ENCODE measurements around the gene NOTCH1. TPM values are rescaled to one million over a fixed set of nuclear protein-coding genes. Genes with fewer than 3 reads are reported as not detected.

The NOTCH1 gene
- total RNA-seq, 2 experiments from 2014 or later: 70.0 to 79.4 TPM

DNA sequence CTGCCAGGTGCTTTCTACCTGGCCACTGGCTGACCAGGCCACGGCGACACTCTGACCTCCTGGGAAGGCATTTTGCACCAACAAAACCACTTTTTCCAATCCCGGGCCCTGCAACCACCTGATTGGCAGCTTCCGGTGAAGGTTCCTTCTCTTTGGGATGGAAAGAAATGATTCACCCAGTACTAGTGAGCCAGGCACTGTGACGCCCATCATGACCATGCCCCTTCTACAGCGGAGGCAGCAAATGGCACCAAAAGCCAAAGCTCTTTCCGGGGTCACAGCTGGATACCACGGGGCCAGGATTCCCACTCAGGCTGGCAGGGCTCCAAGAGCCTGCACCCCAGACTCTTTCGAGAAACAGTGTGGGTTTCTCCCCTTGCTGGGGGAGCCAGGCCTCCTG lies 4.7 kb downstream of the NOTCH1 start:
- H3K9me3 Mint-ChIP-seq (ENCODE audit: low read depth): no peaks in the 10 kb centered on the region
- peak overlapping the region; percentile 99 for H3K27ac Mint-ChIP-seq
- intact Hi-C loops (cut with DNase I, micrococcal nuclease): no loop called here
- CTCF ChIA-PET: interaction anchor here (2.8 to 3.6 kb wide), 2 partner anchors 12 to 56 kb away, joined by 14 read pairs; no protein-coding TSS in a partner anchor
- H3K27me3 Mint-ChIP-seq: no peaks in the 10 kb centered on the region
- ATAC-seq: no peak
- peaks cover 72% of the 10 kb centered on the region for H3K4me1 Mint-ChIP-seq
- DNase-seq: peak; percentile 50
- peak overlapping the region; percentile 65 for H3K4me3 Mint-ChIP-seq
- H3K36me3 Mint-ChIP-seq (ENCODE audit: low read depth): peaks cover 38% of the 10 kb centered on the region
- POLR2A ChIA-PET: interaction anchor here (0.6 kb wide), 1 partner anchor 228 kb away, joined by 4 read pairs; no protein-coding TSS in a partner anchor

DNA sequence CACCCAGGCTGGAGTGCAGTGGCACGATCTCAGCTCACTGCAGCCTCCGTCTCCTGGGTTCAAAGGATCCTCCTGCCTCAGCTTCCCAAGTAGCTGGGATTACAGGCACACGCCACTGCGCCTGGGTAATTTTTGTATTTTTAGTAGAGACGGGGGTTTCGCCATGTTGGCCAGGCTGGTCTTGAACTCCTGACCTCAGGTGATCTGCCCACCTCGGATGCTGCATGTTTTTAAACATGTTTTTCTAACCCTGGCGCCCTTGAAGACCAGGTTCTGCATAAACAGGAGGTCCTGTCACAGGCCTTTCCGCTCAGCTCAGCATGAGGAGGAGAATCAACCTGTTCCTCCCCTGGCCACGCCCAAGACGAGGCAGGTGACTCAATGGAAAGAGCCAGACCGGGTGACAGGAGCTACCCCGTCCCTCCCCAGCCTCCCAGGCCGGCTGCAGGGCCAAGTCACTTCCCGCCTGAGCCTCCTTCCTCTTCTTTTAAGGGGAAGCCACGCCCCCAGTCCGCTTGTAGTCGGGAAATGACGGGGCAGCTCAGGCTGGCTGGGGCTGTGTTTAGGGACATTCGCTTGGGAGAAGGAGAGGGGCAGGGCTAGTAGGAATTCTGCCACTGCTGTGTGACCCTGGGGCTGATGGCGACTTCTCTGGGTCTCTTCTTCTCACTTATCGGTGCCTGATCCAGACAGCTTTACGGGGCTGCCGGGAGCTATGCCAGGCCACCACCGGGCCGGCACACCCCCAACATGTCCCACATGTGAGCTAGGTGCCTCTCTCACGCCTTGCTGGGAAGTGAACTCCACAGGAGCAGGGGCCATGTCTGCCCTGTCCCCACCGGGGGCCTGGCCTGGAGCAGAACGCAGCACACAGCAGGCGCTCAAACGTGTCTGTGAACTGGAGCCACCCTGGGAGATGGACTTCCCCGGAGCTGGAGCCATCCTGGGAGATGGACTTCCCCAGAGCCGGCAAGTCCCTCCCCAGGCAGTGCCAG lies 6.1 kb downstream of the NOTCH1 start:
- no peaks in the 10 kb centered on the region for H3K27me3 Mint-ChIP-seq
- ATAC-seq (peak; percentile 81), DNase-seq (peak; percentile 99)
- H3K36me3 Mint-ChIP-seq (ENCODE audit: low read depth): peaks cover 38% of the 10 kb centered on the region
- peak overlapping the region; percentile 99 for H3K27ac Mint-ChIP-seq
- no peaks in the 10 kb centered on the region for H3K9me3 Mint-ChIP-seq (ENCODE audit: low read depth)
- peaks cover 74% of the 10 kb centered on the region for H3K4me1 Mint-ChIP-seq
- peak overlapping the region; percentile 65 for H3K4me3 Mint-ChIP-seq
- intact Hi-C loops (cut with DNase I, micrococcal nuclease): loop anchor here (1.0 to 2.0 kb wide), 7 partner anchors 56 to 578 kb away; partner anchors contain the start of genes SEC16A (in 2 of the 2), DNLZ (in 1 of the 2), SNAPC4 (in 1 of the 2) and TRAF2 (in 1 of the 2)
- CTCF ChIA-PET: interaction anchor here (0.7 to 3.6 kb wide), 8 partner anchors 10 to 425 kb away, joined by 3 to 14 read pairs (median 6); no protein-coding TSS in a partner anchor
- POLR2A ChIA-PET: interaction anchor here (0.6 to 2.3 kb wide), 11 partner anchors 9 to 556 kb away, joined by 3 to 13 read pairs (median 4); partner anchors contain the start of gene MAN1B1

DNA sequence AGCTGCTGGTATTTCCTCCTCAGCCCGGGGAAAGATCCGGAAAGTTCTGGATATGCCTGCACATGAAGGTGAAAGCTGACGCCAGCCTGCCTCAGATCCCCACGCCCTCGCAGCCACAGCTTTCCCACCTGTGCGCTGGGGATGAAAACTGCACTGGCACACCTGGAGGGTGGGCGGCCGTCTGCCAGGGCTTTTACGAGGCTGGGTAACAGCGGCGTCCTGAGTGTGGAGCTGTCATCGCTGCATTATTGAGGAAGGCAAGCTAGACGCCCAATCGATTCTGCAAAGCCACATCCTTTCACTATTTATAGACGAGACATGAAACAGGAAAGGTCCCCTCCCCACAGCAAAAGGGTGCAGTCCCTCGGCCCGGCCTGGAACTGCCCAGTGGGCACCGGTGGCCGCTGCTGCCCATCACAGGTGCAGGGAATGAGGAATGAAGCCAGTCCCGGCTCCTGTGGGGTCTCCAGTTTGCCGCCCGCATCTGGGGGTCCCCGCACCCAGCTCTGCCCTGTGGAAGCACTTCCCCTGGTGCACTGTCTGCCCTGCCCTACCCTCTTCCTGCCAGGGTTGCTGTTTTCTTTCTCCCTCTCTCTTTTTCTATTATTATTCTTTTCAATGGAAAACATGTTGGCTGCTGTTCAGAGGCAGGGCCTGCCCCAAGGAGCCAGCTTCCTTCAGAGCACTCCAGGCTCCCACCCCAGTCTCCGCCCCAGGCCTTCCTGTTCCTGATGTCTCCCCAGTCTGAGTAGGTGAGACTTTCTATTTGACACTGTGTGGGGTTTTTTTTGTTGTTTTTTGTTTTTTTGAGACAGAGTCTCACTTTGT lies 7.0 kb downstream of the NOTCH1 start:
- ChIA-PET POLR2A (interaction anchor here (0.7 to 2.3 kb wide), 8 partner anchors 8 to 548 kb away, joined by 3 to 13 read pairs (median 4); partner anchors contain the start of gene MAN1B1), CTCF (interaction anchor here (0.7 to 3.6 kb wide), 9 partner anchors 9 to 426 kb away, joined by 3 to 14 read pairs (median 4); no protein-coding TSS in a partner anchor)
- Mint-ChIP-seq H3K27me3 (no peaks in the 10 kb centered on the region), H3K4me1 (peaks cover 77% of the 10 kb centered on the region), H3K4me3 (peak overlapping the region; percentile 65), H3K36me3 (ENCODE audit: low read depth) (peaks cover 35% of the 10 kb centered on the region), H3K27ac (peak overlapping the region; percentile 99), H3K9me3 (ENCODE audit: low read depth) (no peaks in the 10 kb centered on the region)
- intact Hi-C loops (cut with DNase I, micrococcal nuclease): loop anchor here (1.0 to 2.0 kb wide), 7 partner anchors 56 to 578 kb away; partner anchors contain the start of genes SEC16A (in 2 of the 2), DNLZ (in 1 of the 2), SNAPC4 (in 1 of the 2) and TRAF2 (in 1 of the 2)
- DNase-seq: peak; percentile 89
- peak; percentile 77 for ATAC-seq

DNA sequence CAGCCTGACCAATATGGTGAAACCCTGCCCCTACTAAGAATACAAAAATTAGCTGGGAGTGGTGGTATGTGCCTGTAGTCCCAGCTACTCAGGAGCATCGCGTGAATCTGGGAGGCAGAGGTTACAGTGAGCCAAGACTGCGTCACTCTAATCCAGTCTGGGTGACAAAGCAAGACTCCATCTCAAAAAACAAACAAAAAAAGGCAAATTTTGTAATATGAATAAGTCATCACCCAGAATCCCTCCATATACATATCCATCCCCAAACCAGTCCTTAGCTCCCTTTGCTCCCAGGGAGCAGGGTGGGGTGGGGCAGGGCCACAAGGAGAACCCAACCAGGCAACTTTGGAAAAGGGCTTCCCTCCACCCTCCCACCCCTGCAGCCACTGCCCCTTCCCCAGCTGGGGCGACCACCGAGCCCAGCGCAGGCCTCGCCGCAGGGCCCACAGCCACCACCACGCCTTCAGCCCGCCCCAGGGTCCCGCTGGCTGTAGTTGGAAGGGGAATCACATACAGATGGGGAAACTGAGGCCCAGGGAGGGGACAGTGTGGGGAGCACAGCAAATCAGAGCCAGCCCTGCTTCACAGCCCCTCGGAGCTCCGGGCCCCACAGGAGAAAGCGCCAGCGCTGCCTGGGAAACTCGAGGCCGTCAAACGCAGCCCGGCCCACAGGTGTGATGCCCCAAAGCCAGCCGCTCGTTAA lies 7.8 kb downstream of the NOTCH1 start:
- H3K9me3 Mint-ChIP-seq (ENCODE audit: low read depth): no peaks in the 10 kb centered on the region
- intact Hi-C loops (cut with DNase I, micrococcal nuclease): loop anchor here (2.0 kb wide), 2 partner anchors 55 to 137 kb away; partner anchors contain the start of genes SEC16A (in 1 of the 2) and SNAPC4 (in 1 of the 2)

DNA sequence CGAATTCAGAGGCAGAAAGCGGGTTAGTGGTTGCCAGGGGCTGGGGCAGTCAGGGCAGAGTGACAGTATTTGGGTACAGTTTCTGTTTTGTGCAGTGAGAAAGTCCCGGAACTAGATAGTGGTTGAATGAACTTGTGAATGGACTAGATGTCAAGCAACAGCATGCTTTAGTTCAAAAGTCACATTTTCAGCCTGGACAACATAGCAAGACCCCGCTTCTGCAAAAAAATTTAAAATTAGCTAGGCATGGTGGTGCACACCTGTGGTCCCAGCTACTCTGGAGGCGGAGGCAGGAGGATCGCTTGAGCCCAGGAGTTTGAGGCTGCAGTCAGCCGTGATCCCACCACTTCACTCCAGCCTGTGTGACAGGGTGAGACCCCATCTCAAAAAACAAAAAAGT lies 8.4 kb downstream of the NOTCH1 start:
- Mint-ChIP-seq H3K9me3 (ENCODE audit: low read depth) (no peaks in the 10 kb centered on the region), H3K27me3 (no peaks in the 10 kb centered on the region), H3K27ac (peak overlapping the region; percentile 65), H3K36me3 (ENCODE audit: low read depth) (peaks cover 27% of the 10 kb centered on the region), H3K4me3 (no peak overlapping the region), H3K4me1 (peaks cover 75% of the 10 kb centered on the region)
- ATAC-seq (no peak), DNase-seq (no peak)
- intact Hi-C loops (cut with DNase I, micrococcal nuclease): no loop called here
- CTCF ChIA-PET: interaction anchor here (0.6 kb wide), 1 partner anchor 275 kb away, joined by 3 read pairs; no protein-coding TSS in a partner anchor
- POLR2A ChIA-PET: interaction anchor here (1.8 kb wide), 1 partner anchor 191 kb away, joined by 7 read pairs; no protein-coding TSS in a partner anchor

More for the DNA sequence above, 7.8 kb downstream of the NOTCH1 start:
- ChIA-PET CTCF (interaction anchor here (0.9 to 3.6 kb wide), 5 partner anchors 9 to 189 kb away, joined by 3 to 14 read pairs (median 4); no protein-coding TSS in a partner anchor), POLR2A (interaction anchor here (0.8 to 1.8 kb wide), 4 partner anchors 10 to 548 kb away, joined by 3 to 7 read pairs (median 5); partner anchors contain the start of gene MAN1B1)
- DNase-seq (no peak), ATAC-seq (no peak)
- Mint-ChIP-seq H3K27me3 (no peaks in the 10 kb centered on the region), H3K4me1 (peaks cover 76% of the 10 kb centered on the region), H3K4me3 (peak overlapping the region; percentile 65), H3K36me3 (ENCODE audit: low read depth) (peaks cover 30% of the 10 kb centered on the region), H3K27ac (peak overlapping the region; percentile 99)

DNA sequence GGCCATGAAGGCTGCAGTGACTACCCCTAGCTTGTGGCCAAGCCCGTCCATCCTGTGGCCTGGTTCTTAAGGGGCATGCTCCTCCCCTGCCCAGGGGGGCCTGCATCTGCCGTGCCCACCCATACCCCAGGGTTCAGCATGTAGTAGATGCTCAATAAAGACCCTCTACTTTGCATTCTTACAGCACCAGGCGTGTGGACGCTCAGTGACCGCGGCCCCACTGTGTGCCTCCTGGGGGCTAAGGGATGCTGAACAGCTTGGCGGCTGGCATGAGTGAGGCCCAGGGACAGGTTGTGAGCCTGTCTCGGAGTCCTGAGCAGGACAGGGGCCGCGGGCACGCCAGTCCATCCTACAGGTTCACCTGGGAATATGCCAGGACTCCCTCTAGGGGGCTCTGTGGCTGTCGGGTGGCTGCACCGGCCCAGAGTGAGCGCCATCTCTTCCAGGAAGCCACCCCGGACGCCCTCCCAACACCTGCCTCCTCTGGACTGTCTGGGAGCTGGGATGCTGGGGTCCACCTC lies 9.1 kb downstream of the NOTCH1 start:
- ATAC-seq (no peak), DNase-seq (no peak)
- H3K27me3 Mint-ChIP-seq: no peaks in the 10 kb centered on the region
- peaks cover 30% of the 10 kb centered on the region for H3K36me3 Mint-ChIP-seq (ENCODE audit: low read depth)
- ChIA-PET CTCF (interaction anchor here (0.6 kb wide), 1 partner anchor 276 kb away, joined by 3 read pairs; no protein-coding TSS in a partner anchor), POLR2A (no interaction called here)
- peak overlapping the region; percentile 65 for H3K27ac Mint-ChIP-seq
- no peak overlapping the region for H3K4me3 Mint-ChIP-seq
- intact Hi-C loops (cut with DNase I, micrococcal nuclease): no loop called here
- no peaks in the 10 kb centered on the region for H3K9me3 Mint-ChIP-seq (ENCODE audit: low read depth)
- H3K4me1 Mint-ChIP-seq: peaks cover 76% of the 10 kb centered on the region

DNA sequence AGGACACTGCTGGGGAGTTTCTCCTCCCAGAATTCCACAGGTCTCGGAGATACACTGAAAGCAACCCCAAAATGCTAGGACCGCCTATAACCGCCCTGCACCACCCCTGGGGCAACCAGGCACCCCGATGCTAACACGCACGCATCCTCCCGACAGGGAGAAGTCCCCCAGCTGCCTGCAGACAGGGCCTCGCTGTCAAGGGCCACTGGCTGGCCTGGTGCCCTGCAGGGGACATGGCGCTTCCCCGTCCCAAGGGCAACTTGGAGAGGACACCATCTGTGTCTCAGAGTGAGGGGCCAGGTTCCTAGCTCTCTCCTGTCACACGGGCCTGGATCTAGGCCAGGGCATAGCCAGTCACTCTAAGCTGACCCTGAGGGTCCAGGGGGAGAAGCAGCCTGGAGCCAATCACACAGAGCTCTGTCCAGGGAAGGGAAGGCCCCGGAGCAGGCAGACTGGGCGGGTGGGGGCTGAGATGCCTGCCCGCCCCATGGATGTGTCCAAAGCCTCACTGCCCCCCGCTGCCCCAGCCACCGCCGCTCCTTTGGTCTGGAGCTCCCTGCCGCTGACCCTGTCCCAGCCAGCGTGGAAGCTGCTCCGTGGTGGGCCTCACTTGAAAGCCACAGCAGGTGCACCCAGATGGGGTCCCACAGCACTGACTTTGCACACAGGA lies 9.7 kb downstream of the NOTCH1 start:
- POLR2A ChIA-PET: no interaction called here
- Mint-ChIP-seq H3K27ac (no peak overlapping the region), H3K9me3 (ENCODE audit: low read depth) (no peaks in the 10 kb centered on the region), H3K4me3 (no peak overlapping the region), H3K27me3 (no peaks in the 10 kb centered on the region), H3K4me1 (peaks cover 71% of the 10 kb centered on the region), H3K36me3 (ENCODE audit: low read depth) (peaks cover 31% of the 10 kb centered on the region)
- DNase-seq (no peak), ATAC-seq (no peak)
- CTCF ChIA-PET: no interaction called here
- intact Hi-C loops (cut with DNase I, micrococcal nuclease): no loop called here

DNA sequence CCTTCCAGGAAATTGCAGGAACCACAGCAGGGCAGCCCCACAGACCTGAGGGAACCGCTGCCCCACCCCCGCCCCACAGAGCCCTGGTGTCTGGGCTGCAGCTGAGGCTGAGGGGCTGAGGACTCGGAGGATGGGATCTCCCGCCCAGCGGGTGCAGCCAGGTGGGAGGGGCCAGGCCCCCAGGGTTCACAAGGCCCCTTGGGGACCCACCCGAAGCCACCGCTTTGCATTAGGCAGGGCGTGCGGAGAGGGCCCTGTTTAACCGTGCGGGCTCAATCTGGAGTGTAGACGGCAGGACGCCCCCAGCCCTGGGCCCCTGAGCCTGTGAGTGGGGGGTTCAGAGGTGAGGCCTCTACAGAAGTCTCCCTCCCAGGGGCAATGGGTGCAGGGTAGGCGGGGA lies 10.8 kb downstream of the NOTCH1 start:
- DNase-seq: no peak
- intact Hi-C loops (cut with DNase I, micrococcal nuclease): no loop called here
- peaks cover 27% of the 10 kb centered on the region for H3K36me3 Mint-ChIP-seq (ENCODE audit: low read depth)
- ChIA-PET CTCF (no interaction called here), POLR2A (no interaction called here)
- H3K27me3 Mint-ChIP-seq: no peaks in the 10 kb centered on the region
- ATAC-seq: no peak
- no peak overlapping the region for H3K4me3 Mint-ChIP-seq
- no peak overlapping the region for H3K27ac Mint-ChIP-seq
- no peaks in the 10 kb centered on the region for H3K9me3 Mint-ChIP-seq (ENCODE audit: low read depth)
- H3K4me1 Mint-ChIP-seq: peaks cover 69% of the 10 kb centered on the region

DNA sequence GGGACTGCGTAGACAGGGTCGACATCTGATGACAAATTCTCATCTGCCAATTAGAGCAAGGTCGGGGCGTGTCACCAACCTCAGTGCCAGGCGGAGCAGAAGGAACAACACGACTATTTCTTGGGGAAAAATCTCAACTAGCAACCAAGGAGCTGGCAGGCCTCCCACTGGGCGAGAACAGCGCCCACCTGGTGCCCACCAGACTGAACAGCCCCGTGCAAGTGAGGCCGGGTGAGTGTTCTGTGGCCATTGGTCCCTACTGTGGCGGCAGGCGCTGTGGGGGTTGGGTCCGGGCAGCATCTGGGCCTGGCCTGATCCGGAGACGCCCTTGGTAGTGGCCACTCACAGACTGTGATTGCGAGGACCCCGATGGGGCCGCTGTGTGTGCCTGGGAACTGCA lies 11.5 kb downstream of the NOTCH1 start:
- intact Hi-C loops (cut with DNase I, micrococcal nuclease): loop anchor here in 1 of 2 experiments (5.0 kb wide), 2 partner anchors 422 to 627 kb away; partner anchors contain the start of gene CAMSAP1
- H3K9me3 Mint-ChIP-seq (ENCODE audit: low read depth): no peaks in the 10 kb centered on the region
- H3K4me3 Mint-ChIP-seq: peak overlapping the region; percentile 59
- no peaks in the 10 kb centered on the region for H3K27me3 Mint-ChIP-seq
- H3K27ac Mint-ChIP-seq: peak overlapping the region; percentile 82
- ATAC-seq (no peak), DNase-seq (no peak)
- ChIA-PET POLR2A (interaction anchor here (1.2 kb wide), 1 partner anchor 12 kb away, joined by 3 read pairs; no protein-coding TSS in a partner anchor), CTCF (interaction anchor here (0.7 to 1.1 kb wide), 2 partner anchors 9 to 17 kb away, joined by 3 read pairs; no protein-coding TSS in a partner anchor)
- peaks cover 63% of the 10 kb centered on the region for H3K4me1 Mint-ChIP-seq
- H3K36me3 Mint-ChIP-seq (ENCODE audit: low read depth): peaks cover 27% of the 10 kb centered on the region

Measured in activated CD4-positive, alpha-beta T cell treated with anti-CD3 and anti-CD28 coated beads for 36 hours (primary cell).